H1 (cell line): ENCODE results near the gene PDK4.

Experiments used
- CTCF ChIP-seq, 3 experiments: IDR thresholded peaks; 1 replicate in 2 of 3; 2 replicates in 1 of 3; pipeline versions ENCODE4 v1.5.1 to v1.6.1; 2011; ENCODE audit warnings: low read length in 3 of 3, mild to moderate bottlenecking in 3 of 3, inconsistent platforms in 2 of 3, low read depth in 1 of 3, moderate library complexity in 1 of 3; ENCODE audit not compliant: insufficient read depth in 1 of 3; ENCODE audit errors: control extremely low read depth in 1 of 3
- EZH2 ChIP-seq: fragments of 200-600 bp; sonication (generic); IDR thresholded peaks from 2 replicates; pipeline ENCODE4 v1.7.1; 2012; ENCODE audit warnings: low read depth, mild to moderate bottlenecking, moderate library complexity, low read length, inconsistent platforms; ENCODE audit not compliant: severe bottlenecking
- GABPA ChIP-seq: IDR thresholded peaks from 2 replicates; pipeline ENCODE4 v1.6.1; 2011; ENCODE audit warnings: mild to moderate bottlenecking, low read length, moderate library complexity, borderline replicate concordance; ENCODE audit not compliant: insufficient read depth
- HDAC2 ChIP-seq, 2 experiments: fragments of 300-600 bp in 1 of 2; sonication (generic) in 1 of 2; IDR thresholded peaks; 2 replicates each; pipeline ENCODE4 v1.6.1; 2011 to 2012; ENCODE audit warnings: low read depth in 2 of 2, low read length in 2 of 2, mild to moderate bottlenecking in 2 of 2, moderate library complexity in 2 of 2, borderline replicate concordance in 1 of 2, inconsistent platforms in 1 of 2
- JUN ChIP-seq: IDR thresholded peaks from 2 replicates; pipeline ENCODE4 v1.6.1; 2011; ENCODE audit warnings: low read depth, mild to moderate bottlenecking, improper control_type of control experiment, low read length
- MAFK ChIP-seq: IDR thresholded peaks from 2 replicates; pipeline ENCODE4 v1.6.1; 2012; ENCODE audit warnings: low read depth, mild to moderate bottlenecking, improper control_type of control experiment, low read length
- POLR2A ChIP-seq, 2 experiments: IDR thresholded peaks; 1 replicate in 1 of 2; 2 replicates in 1 of 2; pipeline ENCODE4 v1.6.1; 2011; ENCODE audit warnings: low read depth in 2 of 2, low read length in 2 of 2, mild to moderate bottlenecking in 2 of 2; ENCODE audit errors: control extremely low read depth in 1 of 2
- RFX5 ChIP-seq: IDR thresholded peaks from 2 replicates; pipeline ENCODE4 v1.6.1; 2011; ENCODE audit warnings: low read depth, low read length, improper control_type of control experiment, borderline replicate concordance
- SIN3A ChIP-seq, 2 experiments: IDR thresholded peaks in 1 of 2; conservative IDR thresholded peaks in 1 of 2; 2 replicates each; pipeline ENCODE4 v1.6.1; 2011 to 2012; ENCODE audit warnings: low read length in 2 of 2, improper control_type of control experiment in 1 of 2, low read depth in 1 of 2, mild to moderate bottlenecking in 1 of 2
- TAF1 ChIP-seq: IDR thresholded peaks from 2 replicates; pipeline ENCODE4 v1.6.1; 2011; ENCODE audit warnings: mild to moderate bottlenecking, low read depth, low read length

GRCh38 chr7:95545673-95546072 is 50.6 kb downstream of the PDK4 start:
- TF ChIP-seq CTCF (IDR thresholded peaks at IDR 0.05; ENCODE audit: control extremely low read depth in 1 of 3, insufficient read depth in 1 of 3, low read depth in 1 of 3, low read length in 3 of 3) (no peak), EZH2 (no peak), SIN3A (conservative IDR thresholded peaks at IDR 0.05 in 1 of 2, IDR thresholded peaks at IDR 0.05 in 1 of 2; ENCODE audit: low read depth in 1 of 2, low read length in 2 of 2) (no peak), JUN (no peak), HDAC2 (IDR thresholded peaks at IDR 0.05; ENCODE audit: borderline replicate concordance in 1 of 2, low read depth in 2 of 2, low read length in 2 of 2) (no peak), RFX5 (no peak), GABPA (no peak), MAFK (no peak), POLR2A (IDR thresholded peaks at IDR 0.05; ENCODE audit: control extremely low read depth in 1 of 2, low read depth in 2 of 2, low read length in 2 of 2) (no peak), TAF1 (no peak)
